Spleen (tissue), 11 donors: ENCODE data around the gene CROT. TPM values are rescaled to one million over a fixed set of nuclear protein-coding genes. Genes with fewer than 3 reads are reported as not detected.

Experiments
- DNase-seq: peaks from one replicate; pipeline ENCODE4 v3.0.0-alpha.2; 2020
- H3K27ac ChIP-seq, 8 donors: fragments of 200-600 bp; sonication (generic) in 7 of 8; 1 replicate in 4 of 8; 2 replicates in 4 of 8; pipeline versions ENCODE4 v1.5.0 to v1.8.0; 2016 to 2021; ENCODE audit warnings: inconsistent platforms in 4 of 8, mild to moderate bottlenecking in 4 of 8, moderate library complexity in 1 of 8
- H3K27me3 ChIP-seq, 7 donors: fragments of 200-600 bp; sonication (generic) in 6 of 7; replicated peaks in 1 of 7; 1 replicate in 4 of 7; 2 replicates in 3 of 7; pipeline versions ENCODE4 v1.5.0 to v1.8.0; 2016 to 2021; ENCODE audit warnings: inconsistent platforms in 3 of 7, mild to moderate bottlenecking in 1 of 7
- H3K36me3 ChIP-seq, 6 donors: fragments of 200-600 bp; sonication (generic) in 5 of 6; 1 replicate in 4 of 6; 2 replicates in 2 of 6; pipeline versions ENCODE4 v1.5.0 to v1.8.0; 2016 to 2021; ENCODE audit warnings: inconsistent platforms in 2 of 6
- H3K4me1 ChIP-seq, 6 donors: fragments of 200-600 bp; sonication (generic) in 5 of 6; 1 replicate in 3 of 6; 2 replicates in 3 of 6; pipeline versions ENCODE4 v1.5.0 to v1.8.0; 2016 to 2021; ENCODE audit warnings: inconsistent platforms in 3 of 6
- H3K4me3 ChIP-seq, 8 donors: fragments of 200-600 bp; sonication (generic) in 7 of 8; 1 replicate in 4 of 8; 2 replicates in 4 of 8; pipeline versions ENCODE4 v1.5.0 to v1.8.0; 2016 to 2021; ENCODE audit warnings: inconsistent platforms in 4 of 8, mild to moderate bottlenecking in 4 of 8, moderate library complexity in 2 of 8
- H3K9me3 ChIP-seq, 8 donors: fragments of 200-600 bp; sonication (generic) in 7 of 8; 1 replicate in 4 of 8; 2 replicates in 4 of 8; pipeline versions ENCODE4 v1.5.0 to v1.8.0; 2016 to 2021; ENCODE audit warnings: inconsistent platforms in 4 of 8
- POLR2A ChIP-seq, 3 donors: fragments of 450-650 bp; IDR thresholded peaks; one replicate each; pipeline ENCODE4 v1.5.1; 2017; ENCODE audit warnings: antibody characterized with exemption in 3 of 3, mild to moderate bottlenecking in 1 of 3
- POLR2AphosphoS5 ChIP-seq, 3 donors: sonication (generic); formaldehyde crosslinking; IDR thresholded peaks; one replicate each; pipeline ENCODE4 v1.5.1; 2017; ENCODE audit warnings: antibody characterized with exemption in 3 of 3
- WGBS, 5 donors: extraction: QIAGEN DNeasy Blood & Tissue Kit in 3 of 5; methylation state at CpG; one replicate each; pipeline versions ENCODE4 v1.1.5 to v1.1.7; 2013 to 2018; 5-methylcytosine and 5-hydroxymethylcytosine counted together
- intact Hi-C: fragments of 100-400 bp; cut with DNase I; formaldehyde crosslinking; loops from one replicate; pipeline ENCODE4 v1.15.0; 2023; ENCODE audit warnings: low total_unique reads
- polyA plus RNA-seq, 3 donors: library from polyadenylated mRNA; stranded (reverse); fragments of 200-250 nt; gene quantifications; one replicate each; pipeline ENCODE4 v1.2.1, GENCODE V29; 2013
- total RNA-seq, 7 donors: library from RNA; depleted of rRNA in 3 of 7; stranded (reverse); fragments of >200 nt in 3 of 7; fragmentation: NEBNext Ultra II Directional in 4 of 7; extraction: Animal tissue kit (Norgen Biotek cat#: 25700) in 4 of 7; gene quantifications; one replicate each; pipeline versions ENCODE4 v1.1.0 to v1.2.1, GENCODE V29; 2016 to 2021
- TF ChIP-seq, protein P1 (sequence below), 11 experiments: fragments of 200-600 bp in 7 of 11; fragments of 450-650 bp in 4 of 11; sonication (generic) in 4 of 11; IDR thresholded peaks in 8 of 11; conservative IDR thresholded peaks in 3 of 11; 1 replicate in 7 of 11; 2 replicates in 4 of 11; pipeline versions ENCODE4 v1.4.0 to v1.8.0; 2016 to 2021; ENCODE audit warnings: antibody characterized with exemption in 11 of 11, inconsistent platforms in 4 of 11, mild to moderate bottlenecking in 1 of 11
- donor health status: healthy with polysubstance abuse.
- donor health status: DM: no; HTN: no; CAD: no; lungs with moderate emphysema.
- donor health status: DM: no; HTN: no; CAD: no.
- donor health status: Bipolar disorder and iron deficiency.
- donor health status: healthy.
- donor health status: DM: no; HTN: no; CAD: no.
- donor health status: DM: yes; HTN: yes; CAD: no.

Gene CROT
- total and polyA plus RNA-seq, 10 donors, result 4.2 to 21.1 (median 11.0) TPM

DNA sequence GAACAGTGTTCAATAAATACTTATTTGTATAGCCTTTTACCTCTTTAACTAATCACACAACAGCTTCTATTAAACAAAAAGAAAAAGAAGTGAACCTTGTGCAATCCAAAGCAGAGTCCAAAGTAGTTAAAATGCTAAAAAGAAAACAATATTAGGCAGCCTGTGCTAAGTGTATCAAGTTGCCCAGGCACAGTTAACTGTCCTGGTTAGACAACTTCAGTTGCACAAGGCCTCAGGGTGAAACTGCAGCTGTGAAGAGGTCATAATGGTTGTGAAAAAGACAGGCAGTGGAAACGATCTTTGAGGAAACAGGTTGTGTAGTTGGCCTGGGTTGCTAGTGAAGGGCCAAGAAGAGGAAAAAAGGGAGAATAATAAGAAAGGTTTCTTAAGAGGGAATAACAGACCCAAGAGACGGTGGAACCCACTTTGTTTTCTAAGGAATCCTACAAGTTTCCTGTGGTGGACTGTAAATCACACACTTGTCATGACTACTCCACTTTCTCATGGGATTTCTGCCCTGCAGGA lies 6.0 kb upstream of the CROT start:
- TF ChIP-seq POLR2A (IDR thresholded peaks at IDR 0.05) (no peak), POLR2AphosphoS5 (IDR thresholded peaks at IDR 0.05) (no peak)
- TF ChIP-seq, protein P1, sequence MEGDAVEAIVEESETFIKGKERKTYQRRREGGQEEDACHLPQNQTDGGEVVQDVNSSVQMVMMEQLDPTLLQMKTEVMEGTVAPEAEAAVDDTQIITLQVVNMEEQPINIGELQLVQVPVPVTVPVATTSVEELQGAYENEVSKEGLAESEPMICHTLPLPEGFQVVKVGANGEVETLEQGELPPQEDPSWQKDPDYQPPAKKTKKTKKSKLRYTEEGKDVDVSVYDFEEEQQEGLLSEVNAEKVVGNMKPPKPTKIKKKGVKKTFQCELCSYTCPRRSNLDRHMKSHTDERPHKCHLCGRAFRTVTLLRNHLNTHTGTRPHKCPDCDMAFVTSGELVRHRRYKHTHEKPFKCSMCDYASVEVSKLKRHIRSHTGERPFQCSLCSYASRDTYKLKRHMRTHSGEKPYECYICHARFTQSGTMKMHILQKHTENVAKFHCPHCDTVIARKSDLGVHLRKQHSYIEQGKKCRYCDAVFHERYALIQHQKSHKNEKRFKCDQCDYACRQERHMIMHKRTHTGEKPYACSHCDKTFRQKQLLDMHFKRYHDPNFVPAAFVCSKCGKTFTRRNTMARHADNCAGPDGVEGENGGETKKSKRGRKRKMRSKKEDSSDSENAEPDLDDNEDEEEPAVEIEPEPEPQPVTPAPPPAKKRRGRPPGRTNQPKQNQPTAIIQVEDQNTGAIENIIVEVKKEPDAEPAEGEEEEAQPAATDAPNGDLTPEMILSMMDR (IDR thresholded peaks at IDR 0.05 in 8 of 11, conservative IDR thresholded peaks at IDR 0.05 in 3 of 11), result no peak
- Histone ChIP-seq H3K36me3 (peaks cover 0 to 54% (median 13%) of the 10 kb centered on the region in 6 donors), H3K4me3 (no peak overlapping the region), H3K4me1 (peaks cover 5 to 29% (median 12%) of the 10 kb centered on the region in 6 donors), H3K27ac (no peak overlapping the region), H3K9me3 (peaks cover 0 to 2% (median 0%) of the 10 kb centered on the region in 8 donors), H3K27me3 (no peaks in the 10 kb centered on the region)
- 26 to 57% (median 42%) methylated on average over 2 of the region's 2 CpGs for WGBS, 5 donors
- no peak for DNase-seq
- intact Hi-C loops, result no loop called here

DNA sequence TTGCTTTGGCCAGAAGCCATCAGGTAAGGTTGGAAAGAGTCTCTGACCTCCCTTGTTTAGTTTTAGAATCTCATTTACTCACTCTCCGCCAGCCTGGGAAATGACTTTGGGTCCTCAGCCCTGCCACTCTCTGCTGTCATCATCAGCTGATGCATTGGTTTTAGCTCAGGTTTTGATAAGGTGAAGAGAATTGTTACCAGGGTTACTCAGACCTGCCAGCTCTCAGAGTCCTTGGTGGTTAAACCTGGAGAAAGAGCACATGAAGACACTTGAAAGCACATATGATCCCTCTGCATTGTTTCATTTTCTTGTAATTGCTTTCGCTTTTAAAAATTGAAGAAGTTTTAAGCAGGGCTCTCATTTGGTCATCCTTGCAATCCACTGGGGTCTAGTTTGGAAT lies 4.0 kb upstream of the CROT start:
- WGBS, 5 donors, result 83 to 97% (median 91%) methylated on average over 2 of the region's 2 CpGs
- H3K36me3 ChIP-seq, result peaks cover 0 to 36% (median 11%) of the 10 kb centered on the region in 6 donors
- TF ChIP-seq POLR2A (IDR thresholded peaks at IDR 0.05) (no peak), POLR2AphosphoS5 (IDR thresholded peaks at IDR 0.05) (no peak)
- TF ChIP-seq, protein P1 (IDR thresholded peaks at IDR 0.05 in 8 of 11, conservative IDR thresholded peaks at IDR 0.05 in 3 of 11), result no peak
- no peak overlapping the region for H3K27ac ChIP-seq
- intact Hi-C loops, result no loop called here
- no peaks in the 10 kb centered on the region for H3K27me3 ChIP-seq
- H3K9me3 ChIP-seq, result no peaks in the 10 kb centered on the region
- no peak for DNase-seq
- peaks cover 8 to 45% (median 24%) of the 10 kb centered on the region in 6 donors for H3K4me1 ChIP-seq
- H3K4me3 ChIP-seq, result no peak overlapping the region

DNA sequence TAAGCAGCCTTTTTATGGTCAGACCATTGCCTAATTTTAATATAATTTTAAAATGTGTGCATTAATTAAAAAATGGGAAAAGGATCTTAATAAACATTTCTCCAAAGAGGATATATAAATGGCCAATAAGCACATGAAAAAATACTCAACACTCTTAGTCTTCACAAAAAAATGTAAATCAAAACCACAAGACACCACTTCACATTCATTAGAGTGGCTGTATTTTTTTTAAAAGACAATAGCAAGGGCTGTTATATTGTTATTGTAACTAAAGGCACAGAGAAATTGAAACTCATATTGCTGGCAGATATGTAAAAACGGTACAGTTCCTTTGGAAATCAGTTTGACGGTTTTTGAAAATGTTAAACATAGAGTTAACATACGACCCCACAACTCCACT lies 3.2 kb upstream of the CROT start:
- TF ChIP-seq POLR2A (IDR thresholded peaks at IDR 0.05), result no peak
- TF ChIP-seq, protein P1 (IDR thresholded peaks at IDR 0.05 in 8 of 11, conservative IDR thresholded peaks at IDR 0.05 in 3 of 11), result no peak
- no peak for TF ChIP-seq POLR2AphosphoS5 (IDR thresholded peaks at IDR 0.05)

DNA sequence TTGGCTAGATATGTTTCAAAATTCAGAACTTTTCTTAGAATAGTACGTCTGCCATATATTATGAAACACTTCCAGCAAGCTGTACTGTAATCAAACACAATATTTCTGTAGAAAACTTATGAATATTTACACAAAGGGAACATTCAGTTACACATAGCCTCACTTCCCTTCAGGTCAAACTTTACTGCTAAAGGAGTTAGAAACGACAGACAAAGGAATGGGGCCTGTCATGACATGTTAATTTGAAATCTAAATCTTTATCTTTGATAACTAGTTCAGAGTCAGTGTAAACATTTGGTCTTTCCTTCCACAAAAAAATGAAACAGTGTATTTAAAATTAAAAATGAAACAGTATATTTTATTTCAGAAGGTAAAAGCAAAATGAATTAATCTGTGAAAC lies 1.0 kb upstream of the CROT start:
- Histone ChIP-seq H3K36me3 (peaks cover 0 to 31% (median 10%) of the 10 kb centered on the region in 6 donors), H3K27ac (peak overlapping the region; percentile 88 to 94 (median 91)), H3K4me1 (peaks cover 8 to 51% (median 27%) of the 10 kb centered on the region in 6 donors), H3K4me3 (peak overlapping the region; percentile 68 to 84 (median 74)), H3K9me3 (no peaks in the 10 kb centered on the region), H3K27me3 (no peaks in the 10 kb centered on the region)
- no peak for TF ChIP-seq POLR2AphosphoS5 (IDR thresholded peaks at IDR 0.05)
- TF ChIP-seq POLR2A (IDR thresholded peaks at IDR 0.05), result no peak
- TF ChIP-seq, protein P1 (IDR thresholded peaks at IDR 0.05 in 8 of 11, conservative IDR thresholded peaks at IDR 0.05 in 3 of 11), result no peak
- WGBS, 5 donors, result 15 to 30% (median 18%) methylated on average over 2 of the region's 2 CpGs
- intact Hi-C loops, result no loop called here
- no peak for DNase-seq

More for the DNA sequence above, 3.2 kb upstream of the CROT start:
- Histone ChIP-seq H3K36me3 (peaks cover 0 to 32% (median 10%) of the 10 kb centered on the region in 6 donors), H3K9me3 (no peaks in the 10 kb centered on the region), H3K4me1 (peaks cover 8 to 51% (median 27%) of the 10 kb centered on the region in 6 donors), H3K4me3 (no peak overlapping the region), H3K27ac (no peak overlapping the region), H3K27me3 (no peaks in the 10 kb centered on the region)
- WGBS, 5 donors, result 54 to 96% (median 60%) methylated on average over 3 of the region's 3 CpGs
- DNase-seq, result no peak
- intact Hi-C loops, result no loop called here
